H1 (cell line): Measurements from ENCODE around the gene NID2. TPM values are rescaled to one million over a fixed set of nuclear protein-coding genes. Genes with fewer than 3 reads are reported as not detected.

Experiments
- CTCF ChIA-PET: fragments of 300-600 bp; sonication (Branson Sonifier 250); formaldehyde crosslinking; loops from one replicate; lab custom pipeline; 2021; ENCODE audit not compliant: partially characterized antibody; lab: Charles Lee
- POLR2A ChIA-PET: fragments of 300-600 bp; sonication (Branson Sonifier 250); formaldehyde crosslinking; loops from one replicate; lab custom pipeline; 2021; ENCODE audit warnings: inconsistent platforms; ENCODE audit not compliant: partially characterized antibody; lab: Charles Lee
- DNase-seq, 2 experiments: peaks; one replicate each; pipeline versions ENCODE4 v3.0.0 to v3.0.0-alpha.2; 2010 to 2022; ENCODE audit warnings: low spot score in 2 of 2, low read depth in 1 of 2, mixed read lengths in 1 of 2
- FAIRE-seq: peaks from 2 replicates; lab custom pipeline; 2011; peaks lifted over from hg19 to GRCh38; lab: Jason Lieb, UNC
- H2AFZ ChIP-seq: 2 replicates; pipeline ENCODE4 v1.8.1; 2012; ENCODE audit warnings: low read length, inconsistent platforms
- H2AK5ac ChIP-seq: 2 replicates; pipeline ENCODE4 v1.6.1; 2013; ENCODE audit warnings: low read depth, low read length
- H2BK120ac ChIP-seq: replicated peaks from 2 replicates; pipeline ENCODE3; 2013; ENCODE audit warnings: low read depth, low read length, inconsistent platforms
- H2BK12ac ChIP-seq: 2 replicates; pipeline ENCODE4 v1.6.1; 2013; ENCODE audit warnings: low read depth, low read length
- H2BK15ac ChIP-seq: 2 replicates; pipeline ENCODE4 v1.6.1; 2013; ENCODE audit warnings: low read length
- H2BK20ac ChIP-seq: 2 replicates; pipeline ENCODE4 v1.6.1; 2013; ENCODE audit warnings: low read length
- H2BK5ac ChIP-seq: 2 replicates; pipeline ENCODE4 v1.6.1; 2013; ENCODE audit warnings: low read depth, low read length
- H3K14ac ChIP-seq: 2 replicates; pipeline ENCODE4 v1.6.1; 2013; ENCODE audit warnings: inconsistent platforms; ENCODE audit not compliant: insufficient read length
- H3K18ac ChIP-seq: 2 replicates; pipeline ENCODE4 v1.6.1; 2013; ENCODE audit warnings: low read length; ENCODE audit errors: extremely low read depth
- H3K23ac ChIP-seq: 2 replicates; pipeline ENCODE4 v1.6.1; 2013; ENCODE audit warnings: inconsistent platforms; ENCODE audit not compliant: insufficient read length
- H3K23me2 ChIP-seq: 2 replicates; pipeline ENCODE4 v1.6.1; 2013; ENCODE audit warnings: low read depth, low read length
- H3K27ac ChIP-seq: 2 replicates; pipeline ENCODE4 v1.6.1; 2011; ENCODE audit warnings: low read depth, low read length, inconsistent platforms
- H3K27me3 ChIP-seq, 4 experiments: replicated peaks in 1 of 4; 1 replicate in 1 of 4; 2 replicates in 3 of 4; pipeline versions ENCODE4 v1.6.1 to v1.8.1; 2011 to 2013; ENCODE audit warnings: low read length in 3 of 4, mild to moderate bottlenecking in 3 of 4, inconsistent platforms in 2 of 4, mixed read lengths in 2 of 4, moderate library complexity in 1 of 4; ENCODE audit not compliant: control insufficient read depth in 3 of 4, insufficient read depth in 3 of 4; ENCODE audit errors: extremely low read depth in 1 of 4
- H3K36me3 ChIP-seq, 4 experiments: 2 replicates each; pipeline versions ENCODE4 v1.6.1 to v1.8.1; 2011 to 2013; ENCODE audit warnings: mild to moderate bottlenecking in 4 of 4, low read length in 3 of 4, moderate library complexity in 2 of 4, control low read depth in 1 of 4, inconsistent platforms in 1 of 4; ENCODE audit not compliant: insufficient read depth in 4 of 4, control insufficient read depth in 2 of 4
- H3K4ac ChIP-seq: replicated peaks from 2 replicates; pipeline ENCODE3; 2013; ENCODE audit warnings: low read length, low read depth, mixed read lengths, inconsistent platforms; ENCODE audit not compliant: insufficient read length
- H3K4me1 ChIP-seq, 4 experiments: replicated peaks in 1 of 4; 1 replicate in 1 of 4; 2 replicates in 3 of 4; pipeline versions ENCODE4 v1.6.1 to v1.8.1; 2011 to 2013; ENCODE audit warnings: low read length in 3 of 4, inconsistent platforms in 2 of 4, mixed read lengths in 1 of 4; ENCODE audit not compliant: insufficient read depth in 4 of 4, control insufficient read depth in 3 of 4
- H3K4me2 ChIP-seq, 2 experiments: 2 replicates each; pipeline versions ENCODE4 v1.6.1 to v1.8.1; 2011 to 2013; ENCODE audit warnings: low read depth in 2 of 2, low read length in 2 of 2, control low read depth in 1 of 2, inconsistent platforms in 1 of 2, mild to moderate bottlenecking in 1 of 2; ENCODE audit not compliant: insufficient read depth in 1 of 2
- H3K4me3 ChIP-seq, 4 experiments: fragments of 200-600, 300-600 bp in 1 of 4; sonication (generic), shearing (Covaris generic), sonication (Bioruptor Twin) in 1 of 4; 2 replicates each; pipeline versions ENCODE4 v1.5.1 to v1.8.1; 2011 to 2016; ENCODE audit warnings: low read length in 4 of 4, low read depth in 3 of 4, control low read depth in 2 of 4, inconsistent platforms in 2 of 4, mild to moderate bottlenecking in 2 of 4, mixed read lengths in 1 of 4, moderate library complexity in 1 of 4; ENCODE audit not compliant: insufficient read depth in 2 of 4; ENCODE audit errors: extremely low read depth in 1 of 4
- H3K56ac ChIP-seq: replicated peaks from 2 replicates; pipeline ENCODE3; 2013; ENCODE audit warnings: low read depth, mild to moderate bottlenecking, mixed read lengths, low read length, inconsistent platforms; ENCODE audit not compliant: insufficient read length
- H3K79me1 ChIP-seq: 2 replicates; pipeline ENCODE4 v1.6.1; 2013; ENCODE audit warnings: low read depth, low read length, control low read depth
- H3K79me2 ChIP-seq, 2 experiments: 2 replicates each; pipeline versions ENCODE4 v1.6.1 to v1.8.1; 2012 to 2013; ENCODE audit warnings: low read length in 2 of 2, mild to moderate bottlenecking in 2 of 2, inconsistent platforms in 1 of 2; ENCODE audit not compliant: insufficient read depth in 2 of 2, control insufficient read depth in 1 of 2
- H3K9ac ChIP-seq, 4 experiments: replicated peaks in 1 of 4; 1 replicate in 1 of 4; 2 replicates in 3 of 4; pipeline versions ENCODE4 v1.6.1 to v1.8.1; 2011 to 2013; ENCODE audit warnings: low read depth in 3 of 4, low read length in 3 of 4, control low read depth in 2 of 4, mild to moderate bottlenecking in 2 of 4, moderate library complexity in 2 of 4, inconsistent platforms in 1 of 4; ENCODE audit errors: extremely low read depth in 1 of 4
- H3K9me3 ChIP-seq, 2 experiments: 2 replicates each; pipeline versions ENCODE4 v1.6.1 to v1.8.1; 2012 to 2013; ENCODE audit warnings: mild to moderate bottlenecking in 2 of 2, moderate library complexity in 2 of 2, control low read depth in 1 of 2, inconsistent platforms in 1 of 2, low read depth in 1 of 2, low read length in 1 of 2, mixed read lengths in 1 of 2; ENCODE audit not compliant: insufficient read depth in 2 of 2
- H4K20me1 ChIP-seq, 2 experiments: replicated peaks in 1 of 2; 2 replicates each; pipeline versions ENCODE3 to v1.8.1; 2011 to 2013; ENCODE audit warnings: inconsistent platforms in 2 of 2, low read length in 2 of 2, mild to moderate bottlenecking in 1 of 2; ENCODE audit not compliant: insufficient read depth in 2 of 2, control insufficient read depth in 1 of 2
- H4K5ac ChIP-seq: 2 replicates; pipeline ENCODE4 v1.6.1; 2013; ENCODE audit warnings: low read length, low read depth, mixed read lengths, inconsistent platforms; ENCODE audit not compliant: insufficient read length
- H4K8ac ChIP-seq: 2 replicates; pipeline ENCODE4 v1.8.0; 2013; ENCODE audit warnings: mild to moderate bottlenecking, moderate library complexity, low read length, inconsistent platforms; ENCODE audit not compliant: insufficient read depth; ENCODE audit errors: extremely low read depth
- H4K91ac ChIP-seq: replicated peaks from 2 replicates; pipeline ENCODE3; 2013; ENCODE audit warnings: low read length, mixed read lengths, inconsistent platforms; ENCODE audit not compliant: insufficient read length
- BRCA1 ChIP-seq: IDR thresholded peaks from 2 replicates; pipeline ENCODE4 v1.6.1; 2012; ENCODE audit warnings: low read depth, low read length, improper control_type of control experiment
- KDM4A ChIP-seq: IDR thresholded peaks from one replicate; pipeline ENCODE4 v1.7.1; 2012; ENCODE audit warnings: low read depth, mild to moderate bottlenecking, moderate library complexity, low read length, inconsistent platforms; ENCODE audit not compliant: severe bottlenecking
- NRF1 ChIP-seq: IDR thresholded peaks from 2 replicates; pipeline ENCODE4 v1.6.1; 2011; ENCODE audit warnings: mild to moderate bottlenecking, low read depth, low read length, improper control_type of control experiment
- WGBS, 2 experiments: shearing (Covaris generic) in 1 of 2; methylation state at CpG; one replicate each; pipeline versions ENCODE4 v1.1.6 to v1.1.7; 2013 to 2015; ENCODE audit warnings: low lambda C conversion rate in 2 of 2, mixed read lengths in 2 of 2, inconsistent platforms in 1 of 2, low coverage in 1 of 2, missing lambda C conversion rate in 1 of 2; ENCODE audit not compliant: insufficient replicate concordance in 2 of 2, insufficient coverage in 1 of 2, insufficient read length in 1 of 2; ENCODE audit errors: extremely low coverage in 1 of 2, missing lambda C conversion rate in 1 of 2; 5-methylcytosine and 5-hydroxymethylcytosine counted together
- polyA plus RNA-seq, 7 experiments: library from polyadenylated mRNA; depleted of rRNA in 3 of 7; stranded (reverse) in 5 of 7; unstranded in 2 of 7; fragments of >200 nt in 5 of 7; fragments of 200-250 nt in 2 of 7; gene quantifications; 1 replicate in 5 of 7; 2 replicates in 1 of 7; 4 replicates in 1 of 7; pipeline versions ENCODE4 v1.2.1 to v1.2.3, GENCODE V29; 2011 to 2013; ENCODE audit warnings: missing spikeins in 2 of 7, mixed read lengths in 2 of 7
- total RNA-seq: library from RNA; stranded (reverse); fragmentation: NEBNext Ultra II Directional; extraction: Animal tissue kit (Norgen Biotek cat#: 25700); gene quantifications from 2 replicates; pipeline ENCODE4 v1.2.1, GENCODE V29; 2021
- TF ChIP-seq, protein P1 (sequence below): IDR thresholded peaks from 2 replicates; pipeline ENCODE4 v1.6.1; 2011; ENCODE audit warnings: low read depth, mild to moderate bottlenecking, low read length; ENCODE audit not compliant: insufficient read depth

NID2 gene
- total and polyA plus RNA-seq, 2 of the 8 experiments (the other 6 are each of a cell fraction or from before 2014, with no cell fraction given): 6.1 to 12.6 TPM

DNA sequence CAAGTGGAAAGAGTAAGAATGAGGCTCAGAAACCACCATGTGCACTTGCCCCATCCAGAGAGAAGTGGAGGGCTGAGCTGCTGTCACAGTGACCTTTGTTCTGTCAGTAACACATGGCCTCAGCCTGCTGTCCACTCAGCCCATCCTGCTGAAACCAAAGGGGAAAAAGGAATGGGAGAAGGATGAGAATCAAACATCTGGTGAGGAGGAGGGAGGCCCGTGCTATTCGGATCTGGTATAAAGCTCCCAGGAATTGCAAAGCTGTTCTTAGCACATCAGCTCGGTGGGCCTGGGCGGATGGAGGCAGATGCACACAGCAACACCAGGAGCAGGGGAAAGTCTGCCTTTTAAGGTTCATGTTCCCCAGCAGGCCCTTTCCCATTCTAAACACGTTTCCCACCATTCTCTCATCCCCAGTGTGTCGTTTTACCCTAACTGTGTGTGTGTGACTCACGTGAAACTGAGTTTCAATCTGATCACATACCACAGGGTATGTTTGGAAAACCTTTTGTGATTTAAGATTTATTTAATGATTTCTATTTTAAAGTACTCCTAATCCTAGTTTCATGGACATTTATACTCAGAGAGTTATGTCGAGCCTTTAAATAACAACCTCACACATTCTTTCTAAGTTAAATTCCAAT lies 42.7 kb downstream of the NID2 start:
- H2BK12ac ChIP-seq: no peak overlapping the region
- TF ChIP-seq KDM4A: no peak
- TF ChIP-seq, protein P1, sequence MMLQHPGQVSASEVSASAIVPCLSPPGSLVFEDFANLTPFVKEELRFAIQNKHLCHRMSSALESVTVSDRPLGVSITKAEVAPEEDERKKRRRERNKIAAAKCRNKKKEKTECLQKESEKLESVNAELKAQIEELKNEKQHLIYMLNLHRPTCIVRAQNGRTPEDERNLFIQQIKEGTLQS: no peak
- no peak for TF ChIP-seq NRF1
- no peak for TF ChIP-seq BRCA1
- ChIA-PET POLR2A (no interaction called here), CTCF (interaction anchor here (0.6 to 3.9 kb wide), 5 partner anchors 10 to 211 kb away, joined by 4 to 25 read pairs (median 10); no protein-coding TSS in a partner anchor)
- H3K18ac ChIP-seq: no peak overlapping the region
- H2BK5ac ChIP-seq: no peak overlapping the region
- H2BK20ac ChIP-seq: no peak overlapping the region
- peaks cover 0 to 5% (median 2%) of the 10 kb centered on the region in 4 experiments; a peak in 2 of 7 replicates for H3K4me1 ChIP-seq
- no peak overlapping the region for H2AK5ac ChIP-seq
- no peak overlapping the region for H3K27ac ChIP-seq
- H3K9me3 ChIP-seq: no peaks in the 10 kb centered on the region
- H2BK15ac ChIP-seq: no peak overlapping the region
- H3K23ac ChIP-seq: no peak overlapping the region
- no peak for FAIRE-seq
- H3K4me2 ChIP-seq: no peak overlapping the region
- no peaks in the 10 kb centered on the region for H3K23me2 ChIP-seq
- no peak overlapping the region for H4K8ac ChIP-seq
- H3K79me1 ChIP-seq: peaks cover 2% of the 10 kb centered on the region; the same call in 1 of the 2 replicates
- no peak overlapping the region for H4K91ac ChIP-seq
- H3K4ac ChIP-seq: no peak overlapping the region
- no peaks in the 10 kb centered on the region for H3K79me2 ChIP-seq
- DNase-seq: no peak
- H4K5ac ChIP-seq: no peak overlapping the region
- H3K56ac ChIP-seq: no peak overlapping the region
- H3K27me3 ChIP-seq: no peaks in the 10 kb centered on the region
- H2AFZ ChIP-seq: no peak overlapping the region
- H2BK120ac ChIP-seq: no peak overlapping the region
- H4K20me1 ChIP-seq: no peaks in the 10 kb centered on the region
- H3K36me3 ChIP-seq: no peaks in the 10 kb centered on the region; a peak in 1 of 8 replicates
- no peak overlapping the region for H3K9ac ChIP-seq
- H3K4me3 ChIP-seq: no peak overlapping the region
- 90% methylated on average over 7 of the region's 8 CpGs; no CpG with 5 or more reads in 1 of the 2 experiments for WGBS, 2 experiments
- H3K14ac ChIP-seq: no peak overlapping the region
